Activated CD4-positive, CD25-positive, alpha-beta regulatory T cell (primary cell): ENCODE data around the gene INSR.
"Not testable (repeated sequence)": the region's sequence is repeated elsewhere in the genome, so short reads cannot be mapped to it uniquely, and the experiment has no call there.

Source experiments
- DNase-seq, 4 experiments: peaks; one replicate each; lab custom pipeline; 2025; lab: John Stamatoyannopoulos, UW

The INSR gene

GRCh38 chr19:7195046-7195445 is 99.2 kb downstream of the INSR start:
- DNase-seq, result no peak

GRCh38 chr19:7194566-7194965 is 99.6 kb downstream of the INSR start:
- DNase-seq, result no peak

- DNase-seq, result no peak
Measured at GRCh38 chr19:7191946-7192691, 102.1 kb downstream of the INSR start.

- DNase-seq, result no peak
Measured at GRCh38 chr19:7188698-7189629, 105.2 kb downstream of the INSR start.

GRCh38 chr19:7187605-7188339 is 106.4 kb downstream of the INSR start:
- no peak for DNase-seq

GRCh38 chr19:7182489-7182888 is 111.7 kb downstream of the INSR start:
- DNase-seq, result no peak

GRCh38 chr19:7179917-7180306 is 114.3 kb downstream of the INSR start:
- no peak for DNase-seq

GRCh38 chr19:7177926-7178325 is 116.3 kb downstream of the INSR start:
- DNase-seq, result no peak

GRCh38 chr19:7176792-7177191 is 117.4 kb downstream of the INSR start:
- DNase-seq, result no peak

GRCh38 chr19:7172794-7173193 is 121.4 kb downstream of the INSR start:
- no peak for DNase-seq

GRCh38 chr19:7170983-7171382 is 123.2 kb downstream of the INSR start:
- DNase-seq, result no peak

- no peak for DNase-seq
Measured at GRCh38 chr19:7168941-7169340, 125.3 kb downstream of the INSR start.

- no peak for DNase-seq
Measured at GRCh38 chr19:7161292-7161691, 132.9 kb downstream of the INSR start.

GRCh38 chr19:7159105-7159933 is 134.9 kb downstream of the INSR start:
- DNase-seq, result no peak

GRCh38 chr19:7153022-7153421 is 141.2 kb downstream of the INSR start:
- DNase-seq, result no peak

GRCh38 chr19:7152568-7152967 is 141.6 kb downstream of the INSR start:
- no peak for DNase-seq

GRCh38 chr19:7149956-7150705 is 144.1 kb downstream of the INSR start:
- no peak for DNase-seq

- not testable (repeated sequence) for DNase-seq
Measured at GRCh38 chr19:7147119-7147675, 147.0 kb downstream of the INSR start.

GRCh38 chr19:7146086-7146485 is 148.1 kb downstream of the INSR start:
- not testable (repeated sequence) for DNase-seq

GRCh38 chr19:7145494-7145893 is 148.7 kb downstream of the INSR start:
- DNase-seq, result no peak
